ENCODE measurements around the gene RBM20. TPM values are rescaled to one million over a fixed set of nuclear protein-coding genes. Genes with fewer than 3 reads are reported as not detected.

Gene RBM20
- total RNA-seq, 1 donor from 2014 or later, result 1.5 TPM

GRCh38 chr10:110613996-110614495 lies 30.1 kb upstream of the RBM20 start:
- Mint-ChIP-seq H3K9me3 (ENCODE audit: low read depth) (no peaks in the 10 kb centered on the region), H3K27ac (no peak overlapping the region), H3K4me1 (ENCODE audit: low read depth) (peaks cover 18% of the 10 kb centered on the region), H3K27me3 (no peaks in the 10 kb centered on the region), H3K36me3 (ENCODE audit: insufficient read depth) (no peaks in the 10 kb centered on the region), H3K4me3 (ENCODE audit: low read depth) (no peak overlapping the region)
- no peak for DNase-seq (ENCODE audit: low spot score, unreplicated experiment)
- TF ChIP-seq CTCF (IDR thresholded peaks at IDR 0.05; ENCODE audit: unreplicated experiment), result no peak

- no peaks in the 10 kb centered on the region for H3K36me3 Mint-ChIP-seq (ENCODE audit: insufficient read depth)
- no peak overlapping the region for H3K27ac Mint-ChIP-seq
- DNase-seq (ENCODE audit: low spot score, unreplicated experiment), result no peak
- H3K9me3 Mint-ChIP-seq (ENCODE audit: low read depth), result no peaks in the 10 kb centered on the region
- H3K27me3 Mint-ChIP-seq, result no peaks in the 10 kb centered on the region
- H3K4me3 Mint-ChIP-seq (ENCODE audit: low read depth), result no peak overlapping the region
- TF ChIP-seq CTCF (IDR thresholded peaks at IDR 0.05; ENCODE audit: unreplicated experiment), result no peak
- peaks cover 15% of the 10 kb centered on the region for H3K4me1 Mint-ChIP-seq (ENCODE audit: low read depth)
Measured at GRCh38 chr10:110615057-110615747, 28.9 kb upstream of the RBM20 start.

GRCh38 chr10:110616493-110617033 lies 27.6 kb upstream of the RBM20 start:
- TF ChIP-seq CTCF (IDR thresholded peaks at IDR 0.05; ENCODE audit: unreplicated experiment), result no peak
- H3K36me3 Mint-ChIP-seq (ENCODE audit: insufficient read depth), result no peaks in the 10 kb centered on the region
- H3K27ac Mint-ChIP-seq, result no peak overlapping the region
- no peaks in the 10 kb centered on the region for H3K27me3 Mint-ChIP-seq
- H3K9me3 Mint-ChIP-seq (ENCODE audit: low read depth), result no peaks in the 10 kb centered on the region
- no peak overlapping the region for H3K4me3 Mint-ChIP-seq (ENCODE audit: low read depth)
- DNase-seq (ENCODE audit: low spot score, unreplicated experiment), result no peak
- peaks cover 6% of the 10 kb centered on the region for H3K4me1 Mint-ChIP-seq (ENCODE audit: low read depth)

GRCh38 chr10:110617425-110618229 lies 26.5 kb upstream of the RBM20 start:
- H3K9me3 Mint-ChIP-seq (ENCODE audit: low read depth), result no peaks in the 10 kb centered on the region

More at GRCh38 chr10:110617425-110618229, 26.5 kb upstream of the RBM20 start:
- DNase-seq (ENCODE audit: low spot score, unreplicated experiment), result no peak
- no peak overlapping the region for H3K4me3 Mint-ChIP-seq (ENCODE audit: low read depth)
- H3K4me1 Mint-ChIP-seq (ENCODE audit: low read depth), result peaks cover 6% of the 10 kb centered on the region
- no peaks in the 10 kb centered on the region for H3K36me3 Mint-ChIP-seq (ENCODE audit: insufficient read depth)
- H3K27me3 Mint-ChIP-seq, result no peaks in the 10 kb centered on the region
- no peak overlapping the region for H3K27ac Mint-ChIP-seq
- no peak for TF ChIP-seq CTCF (IDR thresholded peaks at IDR 0.05; ENCODE audit: unreplicated experiment)

All from progenitor cell of endocrine pancreas (in vitro differentiated cells).